Inflammatory macrophage (primary cell): ENCODE data around the gene HDAC4.
A peak's percentile ranks its signal among the peaks of the same experiment; 100 is the strongest.

Source experiments
- DNase-seq, 2 donors: peaks; one replicate each; pipeline ENCODE4 v3.0.0-alpha.2; 2020 to 2022

Gene HDAC4

DNA sequence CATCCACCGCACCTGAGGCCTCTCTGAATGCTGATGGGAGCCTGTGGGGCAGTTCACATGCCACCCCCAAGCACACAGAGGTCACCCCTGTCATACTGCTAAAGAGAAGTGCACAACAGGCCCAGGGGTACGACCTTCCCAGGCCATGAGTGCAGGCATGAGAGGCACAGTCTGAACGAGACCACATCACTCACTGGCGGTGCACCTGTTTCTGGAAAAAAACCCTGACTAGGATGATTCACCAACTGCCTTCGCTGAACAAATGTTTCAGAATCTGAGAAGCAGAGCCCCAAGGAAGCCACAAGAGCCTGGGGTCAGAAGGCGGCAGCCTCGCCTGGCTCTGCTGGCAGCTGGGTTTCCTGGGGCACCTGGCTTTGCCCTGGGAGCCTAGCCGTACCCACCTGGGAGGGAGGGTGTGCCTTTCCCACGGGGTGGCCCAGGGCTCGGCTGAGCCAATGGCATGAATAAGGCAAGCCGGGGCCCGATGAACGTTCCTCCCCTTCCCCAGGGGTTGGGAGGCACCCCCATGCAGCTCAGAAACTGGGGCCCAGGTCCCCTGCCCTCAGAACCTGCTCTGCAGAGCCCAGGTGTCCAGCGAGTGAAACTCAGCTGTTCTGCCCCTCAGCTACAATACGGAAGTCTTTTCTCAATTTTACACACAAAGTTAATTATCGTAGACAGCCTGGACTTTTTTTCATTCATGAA lies 73.8 kb downstream of the HDAC4 start:
- no peak for DNase-seq

- no peak for DNase-seq
Observed at GRCh38 chr2:239324456-239324855, 76.4 kb downstream of the HDAC4 start.

DNA sequence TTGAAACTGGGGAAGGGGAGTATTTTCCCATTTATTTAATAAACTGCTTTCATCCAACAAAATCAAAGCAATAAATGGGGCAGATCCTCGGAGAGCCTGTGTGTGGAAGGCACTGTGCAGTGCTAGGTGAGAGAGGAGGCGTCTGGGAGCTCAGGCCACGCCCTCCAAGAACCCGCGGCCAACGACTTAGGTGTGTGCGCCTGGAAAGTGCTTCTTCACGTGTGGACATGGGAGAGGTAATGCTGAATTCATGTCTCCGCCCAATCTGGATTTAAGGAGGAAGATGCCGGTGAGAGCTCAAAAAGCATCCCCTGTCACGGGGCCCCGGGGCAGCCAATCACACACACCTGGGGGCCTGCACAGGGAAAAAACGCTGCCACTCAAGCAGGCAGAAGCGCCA lies 77.4 kb downstream of the HDAC4 start:
- no peak for DNase-seq

DNA sequence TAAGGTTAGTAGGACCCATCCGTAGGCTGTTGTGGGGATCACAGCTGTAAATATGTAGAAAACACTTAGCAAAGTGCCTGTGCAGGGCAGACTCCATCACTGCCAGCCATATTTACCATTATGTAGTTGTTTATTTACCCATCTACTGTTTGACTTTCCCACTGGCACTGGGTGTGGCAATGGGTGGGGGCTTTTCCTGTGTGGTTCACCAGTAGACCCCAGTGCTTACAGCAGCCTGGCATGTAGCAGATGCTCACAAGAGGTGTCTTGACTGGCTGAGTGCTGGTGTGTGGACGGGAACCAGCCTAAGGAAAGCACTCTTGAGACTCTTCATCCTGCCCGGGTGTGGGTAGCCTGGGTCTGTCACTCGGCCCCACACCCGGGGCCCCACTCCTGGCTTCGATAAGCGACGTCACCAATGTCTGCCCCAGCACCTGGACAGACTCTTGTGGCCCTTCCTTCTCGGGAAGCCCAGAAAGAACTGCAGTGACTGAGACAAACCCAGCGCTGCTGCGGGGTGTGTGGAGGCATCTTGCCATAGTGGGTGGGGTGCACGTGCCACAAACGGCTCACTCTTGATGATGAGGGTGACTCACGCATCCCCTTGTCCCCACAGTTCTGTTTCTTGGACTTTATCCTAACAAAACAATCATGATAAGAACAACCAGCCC lies 78.3 kb downstream of the HDAC4 start:
- DNase-seq = no peak

DNA sequence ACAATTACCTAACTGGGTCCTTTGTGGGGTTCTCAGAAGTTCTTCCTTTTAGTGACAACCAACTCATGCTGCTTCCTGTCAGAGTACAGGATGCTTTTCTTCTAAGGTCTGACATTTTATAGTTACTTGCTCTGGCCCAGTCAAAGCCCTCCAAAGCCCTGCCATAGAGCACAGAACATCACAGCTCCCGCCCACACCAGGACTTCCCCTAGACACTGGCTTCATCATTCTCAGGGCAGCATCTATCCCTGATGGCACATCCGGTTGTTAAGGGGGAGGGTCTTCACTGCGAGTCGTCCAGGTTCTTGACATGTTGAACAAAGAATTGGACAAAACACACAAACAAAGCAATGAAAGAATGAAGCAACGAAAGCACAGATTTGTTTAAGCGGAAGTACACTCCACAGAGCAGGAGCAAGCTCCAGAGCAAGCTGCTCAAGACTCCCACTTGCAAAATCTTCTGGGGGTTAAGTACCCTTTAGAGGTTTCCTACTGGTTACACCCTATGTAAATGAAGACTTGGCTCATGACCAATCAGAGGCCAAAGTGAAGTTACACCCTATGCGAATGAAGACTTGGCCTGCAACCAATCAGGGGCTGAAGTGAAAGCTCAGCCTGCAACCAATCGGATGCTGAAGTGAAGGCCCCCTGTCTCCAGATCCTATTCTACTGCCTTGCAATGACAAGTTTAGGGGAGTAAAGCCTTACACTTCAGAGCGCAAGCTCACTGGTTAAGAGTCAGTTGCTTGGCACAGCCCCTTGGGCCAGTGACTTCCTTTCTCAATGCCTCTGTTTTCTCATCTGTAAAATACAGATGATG lies 79.0 kb downstream of the HDAC4 start:
- no peak for DNase-seq

DNA sequence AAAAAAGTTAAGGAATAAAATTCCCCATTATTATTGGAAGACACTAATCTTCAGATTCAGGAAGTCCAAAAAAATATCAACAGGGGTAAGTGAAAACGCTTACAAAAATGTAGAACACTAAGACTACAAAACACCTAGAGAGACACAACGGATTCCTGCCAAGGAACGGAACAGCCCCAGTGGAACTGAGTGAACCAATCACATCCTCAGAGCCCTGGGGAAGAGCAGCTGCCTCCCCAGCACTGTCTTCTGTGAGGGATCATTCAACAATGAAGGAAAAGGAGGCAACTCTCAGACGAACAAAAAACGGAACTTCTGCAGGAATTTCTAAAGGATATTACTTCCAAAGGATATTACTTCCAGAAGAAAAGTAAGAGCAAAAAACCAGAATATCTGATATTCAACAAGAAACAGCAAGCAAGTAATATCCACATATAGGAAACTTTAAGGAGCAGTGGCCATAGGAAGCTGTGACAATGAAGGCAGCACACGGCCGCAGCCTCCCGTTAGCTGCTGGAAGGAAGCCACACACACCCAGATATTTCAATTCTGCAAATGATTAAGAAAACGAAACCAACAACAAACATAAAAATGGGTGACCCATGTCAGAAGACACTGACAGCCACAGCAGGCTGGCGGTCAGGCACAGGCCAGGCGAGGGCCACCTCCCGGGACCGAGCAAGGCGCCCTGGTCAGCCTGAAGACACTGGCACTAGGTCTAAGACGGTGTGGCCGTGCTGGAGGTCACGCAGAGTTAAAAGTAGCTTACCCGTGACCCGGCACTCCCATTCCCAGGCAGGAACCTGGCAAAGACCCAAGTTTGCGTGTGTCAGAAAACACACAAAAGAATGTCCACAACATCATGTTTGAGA lies 81.8 kb downstream of the HDAC4 start:
- peak in 1 of 2 donors; percentile 56 for DNase-seq

- no peak for DNase-seq
Observed at GRCh38 chr2:239318151-239318611, 82.6 kb downstream of the HDAC4 start.

DNA sequence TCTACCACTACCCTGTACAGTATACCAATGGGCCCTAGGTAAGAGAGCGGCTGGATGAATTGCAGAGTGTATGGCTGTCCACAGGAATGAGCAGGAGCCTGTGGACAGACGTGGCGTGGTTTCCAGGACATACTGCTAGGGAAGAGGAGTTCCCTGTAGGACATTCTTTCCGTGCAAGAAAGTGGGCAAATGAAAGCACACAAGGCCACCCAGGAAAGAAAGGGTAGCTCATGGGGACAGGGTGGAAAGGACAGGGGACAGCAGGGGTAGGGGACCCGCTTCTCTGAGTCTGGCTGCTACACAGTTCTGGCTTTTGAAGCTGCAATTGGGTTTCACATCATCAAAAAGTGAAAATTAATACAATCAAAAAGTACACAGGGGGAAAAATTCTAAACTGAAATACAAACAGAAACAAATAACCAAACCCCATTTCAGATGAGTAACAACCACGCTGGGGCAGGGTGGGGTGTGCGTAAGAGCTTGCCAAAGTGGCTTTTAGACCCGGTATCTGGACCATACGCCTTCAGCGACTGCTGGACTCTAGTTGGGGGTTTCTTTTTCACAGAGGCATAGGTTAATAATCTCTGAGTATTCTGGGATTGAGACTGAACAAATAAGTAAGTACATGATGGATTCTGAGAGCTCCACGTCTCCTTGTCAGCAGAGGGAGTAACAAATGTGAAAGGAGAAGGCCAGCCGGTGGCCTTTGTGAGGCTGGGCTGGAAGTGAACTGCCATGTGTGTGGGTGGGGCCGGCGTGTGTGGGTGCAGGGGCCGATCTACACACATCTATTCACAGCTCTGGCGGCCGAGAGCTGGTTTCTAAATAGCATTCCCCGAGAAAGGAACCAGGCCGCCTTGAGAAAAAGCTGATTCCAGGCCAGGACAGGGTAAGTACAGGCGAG lies 84.0 kb downstream of the HDAC4 start:
- DNase-seq = peak; percentile 80 to 90

DNA sequence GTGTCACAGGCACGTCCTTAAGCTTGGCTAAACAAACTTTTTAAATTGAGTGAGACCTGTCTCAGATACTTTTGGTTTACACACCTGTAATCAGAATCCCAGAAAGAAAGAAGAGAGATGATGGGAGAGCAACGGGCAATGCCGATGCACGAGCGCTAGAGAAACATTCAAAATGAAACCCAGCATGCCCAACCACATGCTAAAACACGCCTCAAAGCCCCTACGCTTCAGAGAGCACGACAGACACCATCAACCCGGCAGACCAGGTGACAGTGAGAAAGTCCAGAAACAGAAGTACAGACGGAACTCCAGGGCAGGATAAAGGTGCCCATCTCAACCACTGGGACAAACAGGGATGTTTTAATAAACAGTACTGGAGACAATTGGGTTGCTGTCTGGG lies 85.5 kb downstream of the HDAC4 start:
- no peak for DNase-seq

GRCh38 chr2:239313776-239314175 lies 87.0 kb downstream of the HDAC4 start:
- DNase-seq = no peak

- peak; percentile 18 to 24 for DNase-seq
Observed at GRCh38 chr2:239312741-239313667, 87.8 kb downstream of the HDAC4 start.

GRCh38 chr2:239312081-239312511 lies 88.7 kb downstream of the HDAC4 start:
- DNase-seq = peak; percentile 40 to 66

DNA sequence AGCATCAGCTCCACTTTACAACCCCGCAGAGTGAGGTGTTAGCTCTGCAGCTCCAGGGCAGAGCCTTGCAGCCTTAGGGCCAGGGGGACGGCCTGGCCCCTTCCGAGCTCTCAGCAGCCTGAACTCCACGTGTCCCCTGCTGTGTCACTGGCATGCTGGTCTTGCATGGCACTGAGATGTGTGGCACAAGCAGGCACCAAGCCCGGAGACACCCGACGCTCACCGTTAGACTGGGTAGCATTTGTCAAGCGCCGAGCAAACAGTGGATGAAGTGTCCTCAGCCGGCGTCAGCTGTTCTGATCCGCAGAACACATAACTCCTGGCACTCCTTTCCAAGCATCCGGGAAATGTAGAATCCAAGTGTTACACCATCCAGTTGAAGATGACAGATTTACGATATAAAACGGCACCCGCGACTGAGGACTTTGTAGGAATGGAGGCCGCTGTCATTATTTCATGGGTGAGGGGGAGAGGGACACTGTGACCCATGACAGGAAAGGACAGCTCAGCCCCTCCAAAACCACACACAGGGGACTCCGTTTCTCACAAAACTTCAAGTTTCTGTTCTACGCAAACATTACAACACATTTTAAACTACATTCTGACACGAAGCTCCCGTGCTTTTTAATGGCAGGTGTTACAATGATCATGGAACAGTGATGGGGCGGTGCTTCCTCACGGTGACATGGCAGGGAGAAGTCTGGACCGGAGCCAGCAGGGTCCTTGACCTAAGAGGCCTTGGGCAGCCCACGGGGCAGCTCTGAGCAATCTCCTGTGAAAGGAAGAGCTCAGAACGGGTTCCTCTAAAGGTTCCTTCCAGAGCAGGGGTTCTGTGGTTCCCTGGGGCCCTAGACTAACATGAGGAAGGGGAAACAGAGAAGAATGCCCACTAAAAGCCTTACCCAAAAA lies 89.4 kb downstream of the HDAC4 start:
- DNase-seq = peak; percentile 8 to 85

DNA sequence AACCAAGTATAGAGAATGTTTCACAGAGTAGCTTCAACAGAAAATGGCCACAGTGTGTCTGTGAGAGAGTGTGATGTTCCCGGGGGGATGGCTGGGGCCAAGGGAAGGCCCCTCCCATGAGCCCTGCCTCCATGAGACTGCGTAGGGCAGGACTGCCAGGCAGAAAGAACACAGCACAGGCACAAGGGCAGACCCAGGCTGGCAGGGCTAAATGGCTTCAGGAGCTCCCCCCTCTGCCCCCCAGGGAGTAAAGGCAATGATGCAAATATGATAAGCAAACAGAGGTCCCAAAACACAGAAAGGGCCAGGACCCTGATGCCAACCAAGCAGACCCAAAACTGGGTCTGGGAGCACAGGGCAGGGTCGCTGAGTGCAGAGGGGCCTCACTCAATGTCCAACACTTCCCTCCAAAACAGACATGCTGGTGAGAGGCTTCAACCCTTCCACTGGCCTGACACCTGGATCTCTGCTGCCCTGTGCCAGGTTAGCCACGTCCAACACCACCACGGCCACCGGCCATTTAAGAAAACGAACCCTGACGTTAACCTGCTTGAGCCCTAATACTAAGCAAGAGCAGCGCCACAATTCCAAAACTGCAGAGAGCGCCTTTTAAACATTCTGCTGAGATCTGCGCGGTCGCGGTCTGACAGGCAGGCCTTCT lies 90.3 kb downstream of the HDAC4 start:
- no peak for DNase-seq

- no peak for DNase-seq
Observed at GRCh38 chr2:239309398-239310245, 91.2 kb downstream of the HDAC4 start.

DNA sequence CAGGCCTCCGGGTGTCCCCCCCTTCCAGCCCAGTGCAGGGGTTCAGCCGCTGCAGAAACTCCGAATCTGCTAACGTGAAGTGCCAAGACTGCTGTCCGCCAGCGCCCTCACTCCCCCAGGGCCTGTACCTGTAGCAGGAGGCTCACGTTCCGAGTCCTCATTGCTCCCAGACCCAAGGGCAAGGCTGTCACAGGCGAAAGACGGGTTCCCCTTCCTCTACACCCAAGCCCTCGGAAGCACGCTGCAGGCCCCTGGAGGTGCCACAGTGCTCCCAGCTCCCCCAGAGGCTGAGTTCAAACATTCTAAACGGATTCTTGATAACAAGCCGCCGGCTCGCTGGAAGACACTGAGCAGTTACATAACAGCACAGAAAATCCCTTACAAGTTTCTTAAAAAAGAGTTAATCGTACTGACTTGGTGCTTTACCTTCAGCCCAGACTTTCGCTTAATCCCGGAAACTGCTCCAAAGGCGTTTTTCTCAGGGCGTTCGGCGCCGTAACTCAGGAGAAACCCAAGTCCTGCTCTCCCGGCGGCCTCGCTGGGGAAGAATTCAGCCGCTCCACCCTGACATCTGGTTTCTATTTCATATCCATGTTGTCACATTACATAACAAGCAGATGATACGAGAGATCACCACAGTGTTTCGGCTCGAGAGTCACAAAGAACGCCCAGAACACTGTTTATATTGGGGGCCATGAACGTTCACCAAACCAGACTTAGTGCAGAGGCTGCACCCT lies 92.0 kb downstream of the HDAC4 start:
- DNase-seq = peak in 1 of 2 donors; percentile 32
